ENCODE results near the gene CD83.

Gene CD83

DNA sequence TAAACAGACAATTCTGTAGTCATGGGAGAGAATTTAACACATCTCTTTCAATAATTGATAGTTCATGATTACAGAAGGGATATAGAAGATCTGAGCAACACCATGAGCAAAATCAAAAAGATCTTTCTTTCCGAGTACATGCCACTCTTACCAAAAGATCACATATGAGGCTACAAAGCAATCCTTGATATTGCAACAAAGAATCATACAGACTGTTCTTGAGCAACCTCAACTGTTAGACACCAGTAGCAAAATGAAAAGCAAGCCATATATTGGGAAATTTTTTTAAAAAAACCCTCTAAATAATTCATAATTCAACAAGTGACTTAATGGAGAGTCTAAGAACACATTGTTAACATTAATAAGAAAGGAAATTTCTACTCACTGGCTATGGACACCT lies 3.6 kb upstream of the CD83 start:
- no peak for TF ChIP-seq CTCF (IDR thresholded peaks at IDR 0.05; ENCODE audit: unreplicated experiment in 3 of 3)
- Mint-ChIP-seq H3K4me1 (peaks cover 9% of the 10 kb centered on the region), H3K36me3 (ENCODE audit: low read depth) (no peaks in the 10 kb centered on the region), H3K4me3 (no peak overlapping the region), H3K27ac (no peak overlapping the region), H3K9me3 (no peaks in the 10 kb centered on the region), H3K27me3 (ENCODE audit: low read depth) (peaks cover 26% of the 10 kb centered on the region)

DNA sequence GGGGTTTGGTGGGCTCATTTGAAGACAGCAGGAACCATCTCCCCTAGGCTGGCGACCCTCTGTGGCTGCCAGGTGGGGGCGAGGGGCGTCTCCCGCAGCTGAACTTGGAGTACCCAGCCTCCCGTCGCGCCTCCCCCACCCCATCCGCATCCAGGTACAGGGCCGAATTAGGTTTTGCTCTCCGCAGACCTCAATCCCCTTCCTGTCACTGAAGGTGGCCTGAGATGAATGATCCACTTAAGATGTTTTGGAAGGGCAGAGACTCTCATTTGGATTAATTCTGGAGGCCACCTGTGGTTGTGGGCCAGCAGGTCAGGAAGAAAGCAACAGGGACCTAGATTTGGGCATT lies 493 bp downstream of the CD83 start:
- Mint-ChIP-seq H3K4me1 (peaks cover 9% of the 10 kb centered on the region), H3K36me3 (ENCODE audit: low read depth) (no peaks in the 10 kb centered on the region), H3K4me3 (peak overlapping the region; percentile 96), H3K27me3 (ENCODE audit: low read depth) (peaks cover 19% of the 10 kb centered on the region), H3K27ac (peak overlapping the region in 1 of 3 experiments; percentile 47), H3K9me3 (no peaks in the 10 kb centered on the region)
- no peak for TF ChIP-seq CTCF (IDR thresholded peaks at IDR 0.05; ENCODE audit: unreplicated experiment in 3 of 3)

GRCh38 chr6:14118446-14118845 lies 874 bp downstream of the CD83 start:
- Mint-ChIP-seq H3K9me3 (no peaks in the 10 kb centered on the region), H3K27me3 (ENCODE audit: low read depth) (peaks cover 19% of the 10 kb centered on the region), H3K27ac (no peak overlapping the region), H3K4me3 (peak overlapping the region; percentile 96), H3K4me1 (peaks cover 9% of the 10 kb centered on the region), H3K36me3 (ENCODE audit: low read depth) (no peaks in the 10 kb centered on the region)
- no peak for TF ChIP-seq CTCF (IDR thresholded peaks at IDR 0.05; ENCODE audit: unreplicated experiment in 3 of 3)

- no peaks in the 10 kb centered on the region for H3K9me3 Mint-ChIP-seq
- peaks cover 17% of the 10 kb centered on the region for H3K27me3 Mint-ChIP-seq (ENCODE audit: low read depth)
- peak overlapping the region in 1 of 3 experiments; percentile 35 for H3K27ac Mint-ChIP-seq
- no peak for TF ChIP-seq CTCF (IDR thresholded peaks at IDR 0.05; ENCODE audit: unreplicated experiment in 3 of 3)
- peaks cover 9% of the 10 kb centered on the region for H3K4me1 Mint-ChIP-seq
- H3K36me3 Mint-ChIP-seq (ENCODE audit: low read depth): no peaks in the 10 kb centered on the region
- H3K4me3 Mint-ChIP-seq: no peak overlapping the region
Measured at GRCh38 chr6:14119784-14120183, 2.2 kb downstream of the CD83 start.

DNA sequence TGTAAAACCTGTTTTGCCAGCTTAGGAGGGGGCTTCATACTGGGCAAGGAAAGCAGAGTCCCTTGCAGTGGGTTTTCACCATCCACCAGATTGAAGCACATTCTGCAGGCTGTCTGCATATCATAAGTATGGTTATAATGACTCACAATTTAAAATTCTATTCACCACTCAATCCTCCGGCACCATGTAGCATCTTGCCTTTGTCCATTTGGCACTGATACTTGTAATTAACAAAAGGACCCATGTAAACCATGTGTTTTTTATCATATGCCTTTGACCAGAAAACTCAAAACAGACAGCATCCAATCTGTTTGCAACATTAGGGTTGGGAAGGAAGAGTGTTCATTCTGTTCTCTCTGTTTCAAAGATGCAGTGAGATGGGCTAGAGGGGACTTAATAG lies 3.0 kb downstream of the CD83 start:
- Mint-ChIP-seq H3K27ac (no peak overlapping the region), H3K27me3 (ENCODE audit: low read depth) (peaks cover 15% of the 10 kb centered on the region), H3K36me3 (ENCODE audit: low read depth) (no peaks in the 10 kb centered on the region), H3K9me3 (no peaks in the 10 kb centered on the region), H3K4me3 (no peak overlapping the region), H3K4me1 (peaks cover 9% of the 10 kb centered on the region)
- no peak for TF ChIP-seq CTCF (IDR thresholded peaks at IDR 0.05; ENCODE audit: unreplicated experiment in 3 of 3)

DNA sequence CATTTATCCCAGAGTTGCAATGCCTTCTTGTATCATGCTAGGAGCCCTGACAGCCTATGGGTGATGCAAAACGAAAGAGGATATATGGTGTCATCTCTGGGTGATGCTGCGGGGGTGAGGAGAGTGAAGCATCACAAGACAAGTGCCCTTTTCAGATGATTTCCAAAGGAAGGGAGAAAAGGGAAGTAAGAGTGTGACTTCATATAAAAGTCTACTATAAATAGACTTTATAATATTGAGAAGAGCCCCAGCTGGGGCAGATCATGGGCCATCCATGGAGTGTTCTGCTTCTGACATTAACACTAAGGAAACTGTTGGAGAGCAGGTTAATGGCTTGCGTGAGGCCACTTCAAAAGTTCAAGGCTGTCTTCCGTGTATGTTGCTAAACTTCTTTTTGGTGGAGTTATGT lies 4.4 kb downstream of the CD83 start:
- no peak overlapping the region for H3K27ac Mint-ChIP-seq
- no peaks in the 10 kb centered on the region for H3K9me3 Mint-ChIP-seq
- no peak for TF ChIP-seq CTCF (IDR thresholded peaks at IDR 0.05; ENCODE audit: unreplicated experiment in 3 of 3)
- no peak overlapping the region for H3K4me3 Mint-ChIP-seq
- H3K4me1 Mint-ChIP-seq: peaks cover 18% of the 10 kb centered on the region
- no peaks in the 10 kb centered on the region for H3K36me3 Mint-ChIP-seq (ENCODE audit: low read depth)
- peaks cover 15% of the 10 kb centered on the region for H3K27me3 Mint-ChIP-seq (ENCODE audit: low read depth)
